SK-N-SH treated with all-trans-retinoic acid at 6 μM for 48 hours (cell line): Measurements from ENCODE around the gene EIF5A.

Experiments
- ATAC-seq: fragments of 200-7000 bp; cut with Tn5 transposase; 3 replicates; pipeline ENCODE4 v1.9.1; 2020; ENCODE audit warnings: mild to moderate bottlenecking, moderate library complexity
- ARNTL ChIP-seq: fragments of 450-650 bp; formaldehyde crosslinking; IDR thresholded peaks from 2 replicates; pipeline ENCODE4 v1.5.0; 2020; ENCODE audit warnings: low read depth, mild to moderate bottlenecking, moderate library complexity, borderline replicate concordance
- BACH2 ChIP-seq: fragments of 250-450 bp; sonication (Bioruptor Pico); IDR thresholded peaks from 2 replicates; pipeline ENCODE4 v1.9.0; 2021; ENCODE audit warnings: mild to moderate bottlenecking, borderline replicate concordance
- CSDC2 ChIP-seq: fragments of 250-450 bp; sonication (Bioruptor Pico); IDR thresholded peaks from 2 replicates; pipeline ENCODE4 v1.5.0; 2020; ENCODE audit warnings: mild to moderate bottlenecking, moderate library complexity
- CSRNP3 ChIP-seq: fragments of 250-450 bp; sonication (Bioruptor Pico); IDR thresholded peaks from 2 replicates; pipeline ENCODE4 v1.5.1; 2021; ENCODE audit warnings: mild to moderate bottlenecking, moderate library complexity
- ESRRG ChIP-seq: fragments of 250-450 bp; sonication (Bioruptor Pico); IDR thresholded peaks from 2 replicates; pipeline ENCODE4 v1.6.1; 2021; ENCODE audit warnings: mild to moderate bottlenecking
- GLIS3 ChIP-seq: fragments of 250-450 bp; sonication (Bioruptor Pico); IDR thresholded peaks from 2 replicates; pipeline ENCODE4 v1.5.0; 2020; ENCODE audit warnings: mild to moderate bottlenecking, moderate library complexity
- ISL1 ChIP-seq: fragments of 250-450 bp; sonication (Bioruptor Pico); IDR thresholded peaks from 2 replicates; pipeline ENCODE4 v2.1.2; 2022; ENCODE audit warnings: mild to moderate bottlenecking, moderate library complexity
- OSR1 ChIP-seq: fragments of 250-450 bp; sonication (Bioruptor Pico); IDR thresholded peaks from 2 replicates; pipeline ENCODE4 v1.8.0; 2022; ENCODE audit warnings: moderate library complexity, mild to moderate bottlenecking, inconsistent platforms
- PATZ1 ChIP-seq: fragments of 250-450 bp; sonication (Bioruptor Pico); IDR thresholded peaks from 2 replicates; pipeline ENCODE4 v1.8.0; 2020; ENCODE audit warnings: mild to moderate bottlenecking, moderate library complexity, borderline replicate concordance
- POU6F1 ChIP-seq: fragments of 250-450 bp; sonication (Bioruptor Pico); IDR thresholded peaks from 2 replicates; pipeline ENCODE4 v1.8.0; 2021; ENCODE audit warnings: low read depth, mild to moderate bottlenecking, moderate library complexity, borderline replicate concordance
- PPARA ChIP-seq: fragments of 250-450 bp; sonication (Bioruptor Pico); IDR thresholded peaks from 2 replicates; pipeline ENCODE4 v1.5.0; 2020; ENCODE audit warnings: mild to moderate bottlenecking, borderline replicate concordance
- RARB ChIP-seq: fragments of 250-450 bp; sonication (Bioruptor Pico); IDR thresholded peaks from 2 replicates; pipeline ENCODE4 v1.8.0; 2021; ENCODE audit warnings: mild to moderate bottlenecking, moderate library complexity
- SNAI2 ChIP-seq: fragments of 250-450 bp; sonication (Bioruptor Pico); IDR thresholded peaks from 2 replicates; pipeline ENCODE4 v1.5.0; 2020; ENCODE audit warnings: mild to moderate bottlenecking, moderate library complexity
- TCF4 ChIP-seq: fragments of 250-450 bp; sonication (Bioruptor Pico); IDR thresholded peaks from 2 replicates; pipeline ENCODE4 v1.8.0; 2021; ENCODE audit warnings: mild to moderate bottlenecking, moderate library complexity, borderline replicate concordance
- TOX ChIP-seq: fragments of 250-450 bp; sonication (Bioruptor Pico); IDR thresholded peaks from 2 replicates; pipeline ENCODE4 v1.8.0; 2021; ENCODE audit warnings: mild to moderate bottlenecking, moderate library complexity, borderline replicate concordance
- ZFP3 ChIP-seq: fragments of 250-450 bp; sonication (Bioruptor Pico); IDR thresholded peaks from 2 replicates; pipeline ENCODE4 v1.5.0; 2020; ENCODE audit warnings: mild to moderate bottlenecking, moderate library complexity
- ZFP30 ChIP-seq: fragments of 450-650 bp; formaldehyde crosslinking; IDR thresholded peaks from 2 replicates; pipeline ENCODE4 v1.5.0; 2022; ENCODE audit warnings: mild to moderate bottlenecking, moderate library complexity
- ZNF565 ChIP-seq: fragments of 450-650 bp; formaldehyde crosslinking; conservative IDR thresholded peaks from 2 replicates; pipeline ENCODE4 v1.5.0; 2020; ENCODE audit warnings: low read depth, mild to moderate bottlenecking, moderate library complexity
- ZNF70 ChIP-seq: fragments of 450-650 bp; formaldehyde crosslinking; IDR thresholded peaks from 2 replicates; pipeline ENCODE4 v1.5.0; 2020; ENCODE audit warnings: mild to moderate bottlenecking, moderate library complexity
- ZNF8 ChIP-seq: fragments of 450-650 bp; formaldehyde crosslinking; IDR thresholded peaks from 2 replicates; pipeline ENCODE4 v1.5.0; 2020; ENCODE audit warnings: mild to moderate bottlenecking, moderate library complexity
- TF ChIP-seq, protein P1 (sequence below): fragments of 250-450 bp; sonication (Bioruptor Pico); IDR thresholded peaks from 2 replicates; pipeline ENCODE4 v1.5.0; 2020; ENCODE audit warnings: mild to moderate bottlenecking, moderate library complexity

Gene EIF5A

GRCh38 chr17:7283471-7284216, 23.8 kb upstream of the EIF5A start:
- ATAC-seq = no peak
- TF ChIP-seq TOX (no peak), PATZ1 (no peak), ESRRG (CRISPR knock-in tag) (no peak)

DNA sequence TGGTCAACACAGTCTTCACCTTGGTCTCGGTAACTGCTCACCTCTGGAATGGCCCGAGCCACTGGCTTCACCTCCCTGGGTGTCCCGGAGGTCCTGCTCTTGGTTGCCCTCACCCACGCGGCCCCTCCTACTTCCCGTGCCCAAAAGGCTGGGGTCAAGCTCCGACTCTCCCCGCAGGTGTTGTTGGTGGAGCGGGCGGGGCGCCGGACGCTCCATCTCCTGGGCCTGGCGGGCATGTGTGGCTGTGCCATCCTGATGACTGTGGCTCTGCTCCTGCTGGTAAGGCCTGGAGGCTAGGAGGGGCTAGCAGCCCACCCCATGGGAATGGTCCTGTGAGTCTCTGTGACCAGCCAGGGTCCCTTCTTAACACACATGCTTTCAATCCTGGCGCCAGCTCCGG, 22.5 kb upstream of the EIF5A start:
- no peak for ATAC-seq
- no peak for TF ChIP-seq PPARA (CRISPR knock-in tag)
- no peak for TF ChIP-seq RARB (CRISPR knock-in tag)
- no peak for TF ChIP-seq CSRNP3 (CRISPR knock-in tag)
- TF ChIP-seq TCF4 (CRISPR knock-in tag) = no peak
- no peak for TF ChIP-seq OSR1
- TF ChIP-seq ZFP30 (CRISPR knock-in tag) = no peak
- no peak for TF ChIP-seq ESRRG (CRISPR knock-in tag)
- TF ChIP-seq ZFP3 (CRISPR knock-in tag) = no peak
- TF ChIP-seq PATZ1 = no peak
- TF ChIP-seq ZNF8 (CRISPR knock-in tag) = no peak
- no peak for TF ChIP-seq SNAI2 (CRISPR knock-in tag)
- no peak for TF ChIP-seq POU6F1 (CRISPR knock-in tag)
- TF ChIP-seq ZNF565 (CRISPR knock-in tag) = no peak
- no peak for TF ChIP-seq ISL1 (CRISPR knock-in tag)
- no peak for TF ChIP-seq GLIS3 (CRISPR knock-in tag)

DNA sequence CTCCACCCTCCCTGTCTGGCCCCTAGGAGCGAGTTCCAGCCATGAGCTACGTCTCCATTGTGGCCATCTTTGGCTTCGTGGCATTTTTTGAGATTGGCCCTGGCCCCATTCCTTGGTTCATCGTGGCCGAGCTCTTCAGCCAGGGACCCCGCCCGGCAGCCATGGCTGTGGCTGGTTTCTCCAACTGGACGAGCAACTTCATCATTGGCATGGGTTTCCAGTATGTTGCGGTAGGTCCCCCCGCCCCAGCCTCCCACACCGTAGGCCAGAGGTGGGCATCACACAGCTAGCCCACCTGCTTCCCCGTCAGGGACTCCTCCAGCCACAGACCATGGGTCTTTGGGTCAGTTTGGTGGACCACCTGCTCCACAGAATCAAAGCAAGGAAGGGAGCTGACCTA, 21.7 kb upstream of the EIF5A start:
- no peak for ATAC-seq
- no peak for TF ChIP-seq RARB (CRISPR knock-in tag)
- no peak for TF ChIP-seq OSR1
- TF ChIP-seq CSDC2 (CRISPR knock-in tag) = no peak
- no peak for TF ChIP-seq ARNTL (CRISPR knock-in tag)
- TF ChIP-seq POU6F1 (CRISPR knock-in tag) = no peak
- TF ChIP-seq ZFP30 (CRISPR knock-in tag) = no peak
- TF ChIP-seq ZNF70 (CRISPR knock-in tag) = no peak
- no peak for TF ChIP-seq PPARA (CRISPR knock-in tag)
- TF ChIP-seq, protein P1, sequence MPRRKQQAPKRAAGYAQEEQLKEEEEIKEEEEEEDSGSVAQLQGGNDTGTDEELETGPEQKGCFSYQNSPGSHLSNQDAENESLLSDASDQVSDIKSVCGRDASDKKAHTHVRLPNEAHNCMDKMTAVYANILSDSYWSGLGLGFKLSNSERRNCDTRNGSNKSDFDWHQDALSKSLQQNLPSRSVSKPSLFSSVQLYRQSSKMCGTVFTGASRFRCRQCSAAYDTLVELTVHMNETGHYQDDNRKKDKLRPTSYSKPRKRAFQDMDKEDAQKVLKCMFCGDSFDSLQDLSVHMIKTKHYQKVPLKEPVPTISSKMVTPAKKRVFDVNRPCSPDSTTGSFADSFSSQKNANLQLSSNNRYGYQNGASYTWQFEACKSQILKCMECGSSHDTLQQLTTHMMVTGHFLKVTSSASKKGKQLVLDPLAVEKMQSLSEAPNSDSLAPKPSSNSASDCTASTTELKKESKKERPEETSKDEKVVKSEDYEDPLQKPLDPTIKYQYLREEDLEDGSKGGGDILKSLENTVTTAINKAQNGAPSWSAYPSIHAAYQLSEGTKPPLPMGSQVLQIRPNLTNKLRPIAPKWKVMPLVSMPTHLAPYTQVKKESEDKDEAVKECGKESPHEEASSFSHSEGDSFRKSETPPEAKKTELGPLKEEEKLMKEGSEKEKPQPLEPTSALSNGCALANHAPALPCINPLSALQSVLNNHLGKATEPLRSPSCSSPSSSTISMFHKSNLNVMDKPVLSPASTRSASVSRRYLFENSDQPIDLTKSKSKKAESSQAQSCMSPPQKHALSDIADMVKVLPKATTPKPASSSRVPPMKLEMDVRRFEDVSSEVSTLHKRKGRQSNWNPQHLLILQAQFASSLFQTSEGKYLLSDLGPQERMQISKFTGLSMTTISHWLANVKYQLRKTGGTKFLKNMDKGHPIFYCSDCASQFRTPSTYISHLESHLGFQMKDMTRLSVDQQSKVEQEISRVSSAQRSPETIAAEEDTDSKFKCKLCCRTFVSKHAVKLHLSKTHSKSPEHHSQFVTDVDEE (CRISPR knock-in tag) = no peak
- no peak for TF ChIP-seq PATZ1
- TF ChIP-seq CSRNP3 (CRISPR knock-in tag) = no peak
- no peak for TF ChIP-seq BACH2 (CRISPR knock-in tag)
- TF ChIP-seq ISL1 (CRISPR knock-in tag) = no peak
- no peak for TF ChIP-seq ZNF565 (CRISPR knock-in tag)
- no peak for TF ChIP-seq SNAI2 (CRISPR knock-in tag)
